K562 (cell line): ENCODE results near the gene MYRFL. TPM values are rescaled to one million over a fixed set of nuclear protein-coding genes. Genes with fewer than 3 reads are reported as not detected.

Experiments
- RBM15 ChIP-seq: fragments of 200-400 bp; formaldehyde crosslinking; IDR thresholded peaks from 2 replicates; pipeline ENCODE4 v1.6.1; 2018; ENCODE audit warnings: mild to moderate bottlenecking, low read length, moderate library complexity; ENCODE audit not compliant: insufficient read depth
- REST ChIP-seq, 2 experiments: fragments of 450-650 bp; formaldehyde crosslinking in 1 of 2; IDR thresholded peaks; 2 replicates each; pipeline versions ENCODE4 v1.4.0 to v1.6.1; 2014 to 2020; ENCODE audit warnings: mild to moderate bottlenecking in 2 of 2, borderline replicate concordance in 1 of 2, low read depth in 1 of 2
- TGIF2 ChIP-seq: sonication (generic); formaldehyde crosslinking; IDR thresholded peaks from 2 replicates; pipeline ENCODE4 v1.8.1; 2022; ENCODE audit warnings: mild to moderate bottlenecking, missing genetic modification reagents, moderate library complexity
- ZNF407 ChIP-seq: fragments of 450-650 bp; IDR thresholded peaks from 2 replicates; pipeline ENCODE4 v1.6.1; 2016; ENCODE audit warnings: low read depth
- polyA plus RNA-seq, 8 experiments: library from polyadenylated mRNA; depleted of rRNA in 4 of 8; stranded (reverse) in 5 of 8; unstranded in 3 of 8; fragments of >200 nt; fragmentation: Nextera tagmentation in 2 of 8; fragmentation: Illumina TruSeq in 1 of 8; extraction: Ambion mirVana in 2 of 8; extraction: Trizol in 1 of 8; gene quantifications; 2 replicates each; pipeline versions ENCODE4 v1.2.1 to v1.2.3, GENCODE V29; 2011 to 2014; ENCODE audit warnings: inconsistent platforms in 1 of 8, missing spikeins in 1 of 8
- total RNA-seq, 7 experiments: library from RNA; depleted of rRNA in 6 of 7; stranded (reverse); fragments of >200 nt in 6 of 7; fragmentation: Illumina TruSeq in 2 of 7; extraction: Trizol in 2 of 7; gene quantifications; 2 replicates each; pipeline versions ENCODE4 v1.2.1 to v1.2.3, GENCODE V29; 2011 to 2021; ENCODE audit warnings: low replicate concordance in 1 of 7
- TF ChIP-seq, protein P1 (sequence below): IDR thresholded peaks from 3 replicates; pipeline ENCODE4 v1.6.1; 2011; ENCODE audit warnings: borderline replicate concordance, mild to moderate bottlenecking, moderate library complexity; ENCODE audit not compliant: insufficient read length; ENCODE audit errors: extremely low read depth

The MYRFL gene
- total and polyA plus RNA-seq, 9 of the 15 experiments (the other 6 are each of a cell fraction or from before 2014, with no cell fraction given), result not detected

- TF ChIP-seq ZNF407, result no peak
- no peak for TF ChIP-seq REST (IDR thresholded peaks at IDR 0.05; ENCODE audit: borderline replicate concordance)
- TF ChIP-seq REST (CRISPR knock-in tag; IDR thresholded peaks at IDR 0.05; ENCODE audit: low read depth), result no peak
- TF ChIP-seq, protein P1, sequence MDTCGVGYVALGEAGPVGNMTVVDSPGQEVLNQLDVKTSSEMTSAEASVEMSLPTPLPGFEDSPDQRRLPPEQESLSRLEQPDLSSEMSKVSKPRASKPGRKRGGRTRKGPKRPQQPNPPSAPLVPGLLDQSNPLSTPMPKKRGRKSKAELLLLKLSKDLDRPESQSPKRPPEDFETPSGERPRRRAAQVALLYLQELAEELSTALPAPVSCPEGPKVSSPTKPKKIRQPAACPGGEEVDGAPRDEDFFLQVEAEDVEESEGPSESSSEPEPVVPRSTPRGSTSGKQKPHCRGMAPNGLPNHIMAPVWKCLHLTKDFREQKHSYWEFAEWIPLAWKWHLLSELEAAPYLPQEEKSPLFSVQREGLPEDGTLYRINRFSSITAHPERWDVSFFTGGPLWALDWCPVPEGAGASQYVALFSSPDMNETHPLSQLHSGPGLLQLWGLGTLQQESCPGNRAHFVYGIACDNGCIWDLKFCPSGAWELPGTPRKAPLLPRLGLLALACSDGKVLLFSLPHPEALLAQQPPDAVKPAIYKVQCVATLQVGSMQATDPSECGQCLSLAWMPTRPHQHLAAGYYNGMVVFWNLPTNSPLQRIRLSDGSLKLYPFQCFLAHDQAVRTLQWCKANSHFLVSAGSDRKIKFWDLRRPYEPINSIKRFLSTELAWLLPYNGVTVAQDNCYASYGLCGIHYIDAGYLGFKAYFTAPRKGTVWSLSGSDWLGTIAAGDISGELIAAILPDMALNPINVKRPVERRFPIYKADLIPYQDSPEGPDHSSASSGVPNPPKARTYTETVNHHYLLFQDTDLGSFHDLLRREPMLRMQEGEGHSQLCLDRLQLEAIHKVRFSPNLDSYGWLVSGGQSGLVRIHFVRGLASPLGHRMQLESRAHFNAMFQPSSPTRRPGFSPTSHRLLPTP, result no peak
- no peak for TF ChIP-seq TGIF2
- no peak for TF ChIP-seq RBM15
These were observed 104.1 kb downstream of the MYRFL start (continued) for GRCh38 chr12:69929125-69929524.
